HepG2 (cell line): ENCODE measurements around the gene UBC. TPM values are rescaled to one million over a fixed set of nuclear protein-coding genes. Genes with fewer than 3 reads are reported as not detected.
A peak's percentile ranks its signal among the peaks of the same experiment; 100 is the strongest.

Experiments used
- BCL3 ChIP-seq: sonication (generic); formaldehyde crosslinking; IDR thresholded peaks from 2 replicates; pipeline ENCODE4 v1.5.1; 2020; ENCODE audit warnings: mild to moderate bottlenecking, missing genetic modification reagents, moderate library complexity
- FOXP4 ChIP-seq: sonication (generic); formaldehyde crosslinking; IDR thresholded peaks from 2 replicates; pipeline ENCODE4 v1.4.0; 2020; ENCODE audit warnings: missing genetic modification reagents
- PAWR ChIP-seq: sonication (generic); formaldehyde crosslinking; IDR thresholded peaks from 2 replicates; pipeline ENCODE4 v1.4.0; 2020; ENCODE audit warnings: missing genetic modification reagents, mild to moderate bottlenecking, borderline replicate concordance
- PITX1 ChIP-seq: sonication (generic); formaldehyde crosslinking; IDR thresholded peaks from 2 replicates; pipeline ENCODE4 v1.5.1; 2020; ENCODE audit warnings: mild to moderate bottlenecking, missing genetic modification reagents
- SIX1 ChIP-seq: sonication (generic); formaldehyde crosslinking; IDR thresholded peaks from 2 replicates; pipeline ENCODE4 v1.4.0; 2020; ENCODE audit warnings: missing genetic modification reagents, borderline replicate concordance
- SMARCC2 ChIP-seq: fragments of 450-650 bp; IDR thresholded peaks from 2 replicates; pipeline ENCODE4 v1.6.1; 2017; ENCODE audit warnings: antibody characterized with exemption, mild to moderate bottlenecking
- ZFP36L2 ChIP-seq: sonication (generic); formaldehyde crosslinking; IDR thresholded peaks from 2 replicates; pipeline ENCODE4 v1.4.0; 2020; ENCODE audit warnings: missing genetic modification reagents
- ZNF292 ChIP-seq: sonication (generic); formaldehyde crosslinking; IDR thresholded peaks from 2 replicates; pipeline ENCODE4 v1.8.1; 2022; ENCODE audit warnings: mild to moderate bottlenecking, low read depth, missing genetic modification reagents, borderline replicate concordance
- ZNF326 ChIP-seq: sonication (generic); formaldehyde crosslinking; IDR thresholded peaks from 2 replicates; pipeline ENCODE4 v1.4.0; 2020; ENCODE audit warnings: missing genetic modification reagents, borderline replicate concordance
- ZNF605 ChIP-seq: sonication (generic); formaldehyde crosslinking; IDR thresholded peaks from 2 replicates; pipeline ENCODE4 v1.8.0; 2022; ENCODE audit warnings: mild to moderate bottlenecking, missing genetic modification reagents
- ZNF740 ChIP-seq: sonication (generic); formaldehyde crosslinking; IDR thresholded peaks from 2 replicates; pipeline ENCODE4 v1.4.0; 2020; ENCODE audit warnings: missing genetic modification reagents
- ZNF746 ChIP-seq: sonication (generic); formaldehyde crosslinking; IDR thresholded peaks from 2 replicates; pipeline ENCODE4 v1.8.0; 2022; ENCODE audit warnings: mild to moderate bottlenecking, missing genetic modification reagents
- ZNF780A ChIP-seq: sonication (generic); formaldehyde crosslinking; IDR thresholded peaks from 2 replicates; pipeline ENCODE4 v1.8.0; 2022; ENCODE audit warnings: mild to moderate bottlenecking, missing genetic modification reagents, moderate library complexity
- polyA plus RNA-seq, 8 experiments: library from polyadenylated mRNA; depleted of rRNA in 3 of 8; stranded (reverse) in 7 of 8; unstranded in 1 of 8; fragments of >200 nt; fragmentation: Illumina TruSeq in 4 of 8; extraction: Trizol in 4 of 8; gene quantifications; 2 replicates each; pipeline versions ENCODE4 v1.2.1 to v1.2.3, GENCODE V29; 2011 to 2016; ENCODE audit warnings: low read depth in 4 of 8, missing spikeins in 1 of 8, mixed read lengths in 1 of 8; ENCODE audit not compliant: insufficient read depth in 1 of 8
- total RNA-seq, 5 experiments: library from RNA; depleted of rRNA; stranded (reverse); fragments of >200 nt; fragmentation: Illumina TruSeq; extraction: Trizol; gene quantifications; 2 replicates each; pipeline ENCODE4 v1.2.3, GENCODE V29; 2016; ENCODE audit warnings: low read depth in 1 of 5
- TF ChIP-seq, protein P1 (sequence below): sonication (generic); formaldehyde crosslinking; IDR thresholded peaks from 2 replicates; pipeline ENCODE4 v1.4.0; 2020; ENCODE audit warnings: mild to moderate bottlenecking, missing genetic modification reagents
- TF ChIP-seq, protein P2 (sequence below): sonication (generic); formaldehyde crosslinking; conservative IDR thresholded peaks from 2 replicates; pipeline ENCODE4 v1.8.1; 2023; ENCODE audit warnings: missing genetic modification reagents
- TF ChIP-seq, protein P3 (sequence below): sonication (generic); formaldehyde crosslinking; conservative IDR thresholded peaks from 2 replicates; pipeline ENCODE4 v1.8.0; 2022; ENCODE audit warnings: mild to moderate bottlenecking, moderate library complexity, missing genetic modification reagents

UBC gene
- total and polyA plus RNA-seq, 2 of the 13 experiments (the other 11 are each of a cell fraction or from before 2014, with no cell fraction given): 805 to 1,432 TPM

GRCh38 chr12:124904306-124905098 lies 9.9 kb downstream of the UBC start (continued):
- TF ChIP-seq, protein P1, sequence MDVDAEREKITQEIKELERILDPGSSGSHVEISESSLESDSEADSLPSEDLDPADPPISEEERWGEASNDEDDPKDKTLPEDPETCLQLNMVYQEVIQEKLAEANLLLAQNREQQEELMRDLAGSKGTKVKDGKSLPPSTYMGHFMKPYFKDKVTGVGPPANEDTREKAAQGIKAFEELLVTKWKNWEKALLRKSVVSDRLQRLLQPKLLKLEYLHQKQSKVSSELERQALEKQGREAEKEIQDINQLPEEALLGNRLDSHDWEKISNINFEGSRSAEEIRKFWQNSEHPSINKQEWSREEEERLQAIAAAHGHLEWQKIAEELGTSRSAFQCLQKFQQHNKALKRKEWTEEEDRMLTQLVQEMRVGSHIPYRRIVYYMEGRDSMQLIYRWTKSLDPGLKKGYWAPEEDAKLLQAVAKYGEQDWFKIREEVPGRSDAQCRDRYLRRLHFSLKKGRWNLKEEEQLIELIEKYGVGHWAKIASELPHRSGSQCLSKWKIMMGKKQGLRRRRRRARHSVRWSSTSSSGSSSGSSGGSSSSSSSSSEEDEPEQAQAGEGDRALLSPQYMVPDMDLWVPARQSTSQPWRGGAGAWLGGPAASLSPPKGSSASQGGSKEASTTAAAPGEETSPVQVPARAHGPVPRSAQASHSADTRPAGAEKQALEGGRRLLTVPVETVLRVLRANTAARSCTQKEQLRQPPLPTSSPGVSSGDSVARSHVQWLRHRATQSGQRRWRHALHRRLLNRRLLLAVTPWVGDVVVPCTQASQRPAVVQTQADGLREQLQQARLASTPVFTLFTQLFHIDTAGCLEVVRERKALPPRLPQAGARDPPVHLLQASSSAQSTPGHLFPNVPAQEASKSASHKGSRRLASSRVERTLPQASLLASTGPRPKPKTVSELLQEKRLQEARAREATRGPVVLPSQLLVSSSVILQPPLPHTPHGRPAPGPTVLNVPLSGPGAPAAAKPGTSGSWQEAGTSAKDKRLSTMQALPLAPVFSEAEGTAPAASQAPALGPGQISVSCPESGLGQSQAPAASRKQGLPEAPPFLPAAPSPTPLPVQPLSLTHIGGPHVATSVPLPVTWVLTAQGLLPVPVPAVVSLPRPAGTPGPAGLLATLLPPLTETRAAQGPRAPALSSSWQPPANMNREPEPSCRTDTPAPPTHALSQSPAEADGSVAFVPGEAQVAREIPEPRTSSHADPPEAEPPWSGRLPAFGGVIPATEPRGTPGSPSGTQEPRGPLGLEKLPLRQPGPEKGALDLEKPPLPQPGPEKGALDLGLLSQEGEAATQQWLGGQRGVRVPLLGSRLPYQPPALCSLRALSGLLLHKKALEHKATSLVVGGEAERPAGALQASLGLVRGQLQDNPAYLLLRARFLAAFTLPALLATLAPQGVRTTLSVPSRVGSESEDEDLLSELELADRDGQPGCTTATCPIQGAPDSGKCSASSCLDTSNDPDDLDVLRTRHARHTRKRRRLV: no peak
- TF ChIP-seq FOXP4 (CRISPR knock-in tag): peak; percentile 67
- peak; percentile 38; the same call in 1 of the 2 replicates for TF ChIP-seq PITX1 (CRISPR knock-in tag)
- TF ChIP-seq, protein P2, sequence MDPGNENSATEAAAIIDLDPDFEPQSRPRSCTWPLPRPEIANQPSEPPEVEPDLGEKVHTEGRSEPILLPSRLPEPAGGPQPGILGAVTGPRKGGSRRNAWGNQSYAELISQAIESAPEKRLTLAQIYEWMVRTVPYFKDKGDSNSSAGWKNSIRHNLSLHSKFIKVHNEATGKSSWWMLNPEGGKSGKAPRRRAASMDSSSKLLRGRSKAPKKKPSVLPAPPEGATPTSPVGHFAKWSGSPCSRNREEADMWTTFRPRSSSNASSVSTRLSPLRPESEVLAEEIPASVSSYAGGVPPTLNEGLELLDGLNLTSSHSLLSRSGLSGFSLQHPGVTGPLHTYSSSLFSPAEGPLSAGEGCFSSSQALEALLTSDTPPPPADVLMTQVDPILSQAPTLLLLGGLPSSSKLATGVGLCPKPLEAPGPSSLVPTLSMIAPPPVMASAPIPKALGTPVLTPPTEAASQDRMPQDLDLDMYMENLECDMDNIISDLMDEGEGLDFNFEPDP: no peak
- no peak for TF ChIP-seq SIX1
- TF ChIP-seq PAWR: no peak
- no peak for TF ChIP-seq ZFP36L2 (CRISPR knock-in tag)
- no peak for TF ChIP-seq ZNF780A (CRISPR knock-in tag)
- TF ChIP-seq ZNF740 (CRISPR knock-in tag): no peak
- TF ChIP-seq ZNF292 (CRISPR knock-in tag): peak; percentile 74; the same call in 1 of the 2 replicates
- TF ChIP-seq BCL3: peak; percentile 31; the same call in 1 of the 2 replicates
- no peak for TF ChIP-seq ZNF746 (CRISPR knock-in tag)
- TF ChIP-seq SMARCC2: no peak
- TF ChIP-seq ZNF605: peak; percentile 58; the same call in 1 of the 2 replicates
- TF ChIP-seq, protein P3, sequence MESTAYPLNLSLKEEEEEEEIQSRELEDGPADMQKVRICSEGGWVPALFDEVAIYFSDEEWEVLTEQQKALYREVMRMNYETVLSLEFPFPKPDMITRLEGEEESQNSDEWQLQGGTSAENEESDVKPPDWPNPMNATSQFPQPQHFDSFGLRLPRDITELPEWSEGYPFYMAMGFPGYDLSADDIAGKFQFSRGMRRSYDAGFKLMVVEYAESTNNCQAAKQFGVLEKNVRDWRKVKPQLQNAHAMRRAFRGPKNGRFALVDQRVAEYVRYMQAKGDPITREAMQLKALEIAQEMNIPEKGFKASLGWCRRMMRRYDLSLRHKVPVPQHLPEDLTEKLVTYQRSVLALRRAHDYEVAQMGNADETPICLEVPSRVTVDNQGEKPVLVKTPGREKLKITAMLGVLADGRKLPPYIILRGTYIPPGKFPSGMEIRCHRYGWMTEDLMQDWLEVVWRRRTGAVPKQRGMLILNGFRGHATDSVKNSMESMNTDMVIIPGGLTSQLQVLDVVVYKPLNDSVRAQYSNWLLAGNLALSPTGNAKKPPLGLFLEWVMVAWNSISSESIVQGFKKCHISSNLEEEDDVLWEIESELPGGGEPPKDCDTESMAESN (CRISPR knock-in tag): 0 out of 2 replicates have a peak, but pooled peaks have one; percentile 27
- TF ChIP-seq ZNF326 (CRISPR knock-in tag): no peak
